VCaP (cell line): ENCODE measurements around the gene CRIP1.

Source experiments
- H3K27ac ChIP-seq: fragments of 450-650 bp; 2 replicates; pipeline ENCODE4 v1.5.1; 2017
- TF ChIP-seq, protein P1 (sequence below): fragments of 450-650 bp; conservative IDR thresholded peaks from 2 replicates; pipeline ENCODE4 v1.5.1; 2017; ENCODE audit warnings: mild to moderate bottlenecking, moderate library complexity

CRIP1 gene

DNA sequence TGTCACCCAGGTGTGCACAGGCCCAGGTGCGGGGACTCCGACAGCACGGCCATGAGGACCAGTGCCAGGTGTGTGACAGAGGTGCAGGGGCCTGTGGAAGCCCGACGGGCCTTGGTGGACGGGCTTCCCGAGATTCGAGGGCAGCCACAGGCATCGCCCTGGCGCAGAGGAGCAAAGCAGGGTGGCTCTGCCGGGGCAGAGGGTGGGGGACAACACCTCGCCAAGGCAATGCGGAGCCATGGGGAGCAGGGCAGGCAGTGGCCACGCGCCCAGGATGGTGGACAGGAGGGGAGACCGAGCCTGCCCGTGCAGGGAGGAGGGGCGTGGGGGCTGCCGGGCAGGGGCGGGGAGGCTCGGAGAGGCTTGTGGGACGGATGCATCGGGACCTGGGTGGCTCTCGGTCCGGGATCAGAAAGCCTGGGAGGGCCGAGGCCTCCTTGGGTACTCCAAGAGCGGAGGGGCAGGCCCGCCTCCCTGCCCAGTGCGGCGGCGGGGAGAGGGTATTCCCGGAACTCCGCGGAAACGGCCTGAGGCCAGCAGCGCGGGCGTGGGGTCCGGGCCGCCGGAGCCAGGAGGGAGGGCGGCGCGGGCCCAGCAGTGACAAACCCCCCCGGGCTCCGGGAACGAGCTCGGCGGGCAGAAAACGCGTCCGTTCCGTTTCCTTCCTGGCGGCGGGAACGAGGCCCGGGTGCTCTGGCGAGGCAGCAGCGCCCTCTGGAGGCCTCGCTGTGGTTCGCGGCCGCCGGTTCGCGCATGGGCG, 41.3 kb downstream of the CRIP1 start:
- TF ChIP-seq, protein P1, sequence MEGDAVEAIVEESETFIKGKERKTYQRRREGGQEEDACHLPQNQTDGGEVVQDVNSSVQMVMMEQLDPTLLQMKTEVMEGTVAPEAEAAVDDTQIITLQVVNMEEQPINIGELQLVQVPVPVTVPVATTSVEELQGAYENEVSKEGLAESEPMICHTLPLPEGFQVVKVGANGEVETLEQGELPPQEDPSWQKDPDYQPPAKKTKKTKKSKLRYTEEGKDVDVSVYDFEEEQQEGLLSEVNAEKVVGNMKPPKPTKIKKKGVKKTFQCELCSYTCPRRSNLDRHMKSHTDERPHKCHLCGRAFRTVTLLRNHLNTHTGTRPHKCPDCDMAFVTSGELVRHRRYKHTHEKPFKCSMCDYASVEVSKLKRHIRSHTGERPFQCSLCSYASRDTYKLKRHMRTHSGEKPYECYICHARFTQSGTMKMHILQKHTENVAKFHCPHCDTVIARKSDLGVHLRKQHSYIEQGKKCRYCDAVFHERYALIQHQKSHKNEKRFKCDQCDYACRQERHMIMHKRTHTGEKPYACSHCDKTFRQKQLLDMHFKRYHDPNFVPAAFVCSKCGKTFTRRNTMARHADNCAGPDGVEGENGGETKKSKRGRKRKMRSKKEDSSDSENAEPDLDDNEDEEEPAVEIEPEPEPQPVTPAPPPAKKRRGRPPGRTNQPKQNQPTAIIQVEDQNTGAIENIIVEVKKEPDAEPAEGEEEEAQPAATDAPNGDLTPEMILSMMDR = peak; percentile 91
- peak overlapping the region; percentile 81 for H3K27ac ChIP-seq

DNA sequence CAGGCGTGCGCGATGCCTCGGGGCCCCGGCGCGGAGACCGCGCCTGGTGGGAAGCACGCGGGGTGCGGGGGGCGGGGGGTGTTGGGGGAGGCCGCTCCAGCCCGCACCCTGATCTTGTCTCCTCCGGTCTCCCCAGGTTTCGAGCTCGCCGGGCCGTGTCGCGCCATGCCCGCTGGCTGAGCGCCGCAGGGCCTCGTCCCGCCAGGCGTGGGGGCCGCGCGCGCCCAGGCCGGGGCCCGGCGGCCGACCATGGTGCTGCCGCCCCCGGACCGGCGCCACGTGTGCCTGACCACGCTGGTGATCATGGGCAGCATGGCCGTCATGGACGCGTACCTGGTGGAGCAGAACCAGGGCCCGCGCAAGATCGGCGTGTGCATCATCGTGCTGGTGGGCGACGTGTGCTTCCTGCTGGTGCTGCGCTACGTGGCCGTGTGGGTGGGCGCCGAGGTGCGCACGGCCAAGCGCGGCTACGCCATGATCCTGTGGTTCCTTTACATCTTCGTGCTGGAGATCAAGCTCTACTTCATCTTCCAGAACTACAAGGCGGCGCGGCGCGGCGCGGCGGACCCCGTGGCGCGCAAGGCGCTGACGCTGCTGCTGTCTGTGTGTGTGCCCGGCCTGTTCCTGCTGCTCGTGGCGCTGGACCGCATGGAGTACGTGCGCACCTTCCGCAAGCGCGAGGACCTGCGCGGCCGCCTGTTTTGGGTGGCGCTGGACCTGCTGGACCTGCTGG, 42.1 kb downstream of the CRIP1 start:
- TF ChIP-seq, protein P1 = peak; percentile 53
- peak overlapping the region; percentile 81; the same call in 1 of the 2 replicates for H3K27ac ChIP-seq

GRCh38 chr14:105529319-105529568, 42.6 kb downstream of the CRIP1 start:
- no peak overlapping the region for H3K27ac ChIP-seq

GRCh38 chr14:105529569-105530284, 43.0 kb downstream of the CRIP1 start:
- TF ChIP-seq, protein P1 = no peak

More at GRCh38 chr14:105529319-105529568, 42.6 kb downstream of the CRIP1 start:
- TF ChIP-seq, protein P1 = no peak

DNA sequence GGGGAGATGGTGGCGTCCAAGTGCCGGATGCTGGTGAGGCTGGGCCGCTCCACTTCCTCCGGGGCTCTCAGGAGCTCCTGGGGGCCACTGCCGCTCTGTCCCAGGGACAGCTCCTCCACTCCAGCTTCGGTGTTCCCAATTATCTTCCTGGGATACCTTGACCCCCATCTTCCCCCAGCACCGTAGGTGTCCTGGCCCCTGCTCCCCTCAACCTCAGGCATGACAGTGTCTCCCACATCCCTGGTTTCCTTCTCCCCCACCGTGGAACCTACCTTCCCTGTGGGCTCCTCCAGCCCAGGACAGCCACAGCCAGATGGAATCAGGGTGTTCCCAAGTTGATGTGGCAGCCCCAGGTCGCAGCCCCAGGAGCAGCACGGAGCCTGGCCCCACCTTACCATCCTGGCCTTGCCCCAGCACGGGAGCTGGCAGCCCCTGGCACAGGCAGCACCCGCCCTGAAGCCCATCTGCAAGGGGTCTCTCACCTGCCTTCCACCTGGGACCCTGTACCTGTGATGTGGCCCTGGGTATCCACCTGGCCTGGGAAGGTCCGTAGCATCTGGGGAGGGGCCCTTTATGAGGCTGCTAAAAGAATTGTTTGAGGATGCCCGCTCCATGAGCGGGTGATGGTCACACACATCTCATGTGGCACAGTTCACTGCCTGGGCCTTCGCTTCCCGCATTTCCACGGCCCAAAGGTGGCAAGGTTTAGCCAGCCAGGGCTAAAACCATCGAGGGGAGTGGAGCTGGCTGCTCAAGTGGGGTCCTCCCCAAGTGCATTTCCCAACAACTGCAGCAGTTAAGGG, 43.8 kb downstream of the CRIP1 start:
- TF ChIP-seq, protein P1 = no peak
- H3K27ac ChIP-seq = no peak overlapping the region

More at GRCh38 chr14:105529569-105530284, 43.0 kb downstream of the CRIP1 start:
- no peak overlapping the region for H3K27ac ChIP-seq

DNA sequence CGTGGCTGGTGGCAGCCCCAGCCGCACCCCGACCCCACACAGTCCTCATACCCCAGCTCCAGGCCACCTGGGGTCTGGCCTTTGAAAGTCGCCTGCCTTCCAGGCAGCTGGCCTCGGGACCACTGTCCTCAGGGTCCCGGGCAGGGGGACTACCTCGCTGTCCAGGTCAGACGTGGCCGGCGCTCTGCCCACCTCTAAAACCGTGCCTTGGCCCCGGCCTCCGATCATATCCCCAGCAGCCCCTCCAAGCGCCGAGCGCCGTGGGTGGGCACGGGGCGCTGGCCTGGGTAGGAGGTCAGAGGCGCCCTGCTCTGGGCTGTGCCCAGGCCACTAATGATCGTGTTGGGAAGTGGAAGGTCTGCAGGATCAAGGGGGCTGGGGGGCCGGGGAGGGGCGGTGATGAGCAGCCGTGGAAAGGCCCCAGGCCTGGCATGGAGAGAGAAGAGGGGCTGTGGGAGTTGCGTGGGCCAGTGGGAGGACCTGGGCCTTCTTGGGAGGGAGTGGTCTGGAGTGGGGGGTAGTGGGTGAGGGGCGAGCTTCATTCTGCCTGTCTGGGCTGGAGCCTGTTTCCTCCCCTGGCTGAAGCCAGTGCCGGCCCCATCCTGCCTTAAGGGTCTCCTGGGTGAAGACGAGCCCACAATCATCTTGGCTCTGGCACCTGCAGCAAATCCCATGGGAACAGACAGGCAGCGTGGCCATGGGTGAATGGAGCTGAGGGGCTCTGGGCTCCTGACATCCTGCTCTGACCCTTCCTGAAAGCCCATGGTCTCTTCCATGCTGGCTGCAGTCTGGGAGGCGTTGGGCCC, 44.6 kb downstream of the CRIP1 start:
- TF ChIP-seq, protein P1 = no peak
- no peak overlapping the region for H3K27ac ChIP-seq
